B cell (primary cell): ENCODE measurements around the gene GRK1. TPM values are rescaled to one million over a fixed set of nuclear protein-coding genes. Genes with fewer than 3 reads are reported as not detected.

Experiments
- ATAC-seq: fragments of 200-7000 bp; cut with Tn5 transposase; one replicate; pipeline ENCODE4 v1.10.0; 2021; ENCODE audit warnings: low read depth, mild to moderate bottlenecking, moderate number of reproducible peaks, moderate library complexity
- CTCF ChIA-PET: fragments of 350-600 bp; sonication (Branson Sonifier 250); formaldehyde crosslinking; loops from one replicate; lab custom pipeline; 2021; ENCODE audit warnings: antibody characterized with exemption, inconsistent platforms; lab: Charles Lee
- POLR2A ChIA-PET: fragments of 350-600 bp; sonication (Branson Sonifier 250); formaldehyde crosslinking; loops from one replicate; lab custom pipeline; 2021; ENCODE audit warnings: antibody characterized with exemption; lab: Charles Lee
- DNase-seq: peaks from one replicate; pipeline ENCODE4 v3.0.0; 2013
- H2AFZ ChIP-seq: 2 replicates; pipeline ENCODE4 v1.6.1; 2012; ENCODE audit warnings: mild to moderate bottlenecking, low read depth, low read length; ENCODE audit not compliant: insufficient read depth, poor library complexity, severe bottlenecking
- H3K27ac ChIP-seq, 2 donors: 1 replicate in 1 of 2; 2 replicates in 1 of 2; pipeline ENCODE4 v1.5.1; 2012 to 2013; ENCODE audit warnings: low read length in 2 of 2, mild to moderate bottlenecking in 2 of 2, moderate library complexity in 1 of 2
- H3K27me3 ChIP-seq, 4 experiments: fragments of 200-600 bp in 1 of 4; sonication (generic) in 1 of 4; replicated peaks in 1 of 4; 1 replicate in 2 of 4; 2 replicates in 2 of 4; pipeline versions ENCODE4 v1.6.1 to v1.7.0; 2013 to 2016; ENCODE audit warnings: low read length in 3 of 4, mild to moderate bottlenecking in 2 of 4, mixed read lengths in 1 of 4, moderate library complexity in 1 of 4; ENCODE audit not compliant: insufficient read depth in 4 of 4, control insufficient read depth in 3 of 4; ENCODE audit errors: control extremely low read depth in 1 of 4
- H3K36me3 ChIP-seq, 2 experiments: replicated peaks in 1 of 2; 1 replicate in 1 of 2; 2 replicates in 1 of 2; pipeline versions ENCODE4 v1.6.1 to v1.7.1; 2013; ENCODE audit warnings: low read length in 1 of 2; ENCODE audit not compliant: insufficient read depth in 2 of 2, control insufficient read depth in 1 of 2; ENCODE audit errors: control extremely low read depth in 1 of 2, extremely low read depth in 1 of 2
- H3K4me1 ChIP-seq, 2 donors: fragments of 200-600 bp in 1 of 2; sonication (generic) in 1 of 2; 1 replicate in 1 of 2; 2 replicates in 1 of 2; pipeline versions ENCODE4 v1.5.1 to v1.6.1; 2013 to 2017; ENCODE audit warnings: low read length in 2 of 2; ENCODE audit not compliant: control insufficient read depth in 2 of 2, insufficient read depth in 2 of 2
- H3K4me2 ChIP-seq: replicated peaks from 2 replicates; pipeline ENCODE3; 2012; ENCODE audit warnings: mild to moderate bottlenecking, low read depth, low read length; ENCODE audit not compliant: poor library complexity, severe bottlenecking
- H3K4me3 ChIP-seq, 5 experiments: fragments of 200-600 bp in 1 of 5; sonication (generic) in 1 of 5; 1 replicate in 3 of 5; 2 replicates in 2 of 5; pipeline versions ENCODE4 v1.5.1 to v1.7.0; 2011 to 2016; ENCODE audit warnings: low read length in 4 of 5, mild to moderate bottlenecking in 4 of 5, low read depth in 2 of 5, control low read depth in 1 of 5, moderate library complexity in 1 of 5; ENCODE audit not compliant: insufficient read depth in 1 of 5; ENCODE audit errors: control extremely low read depth in 1 of 5, extremely low read depth in 1 of 5
- H3K79me2 ChIP-seq: fragments of 200-600 bp; sonication (generic); one replicate; pipeline ENCODE4 v1.6.0; 2016; ENCODE audit warnings: low read length; ENCODE audit not compliant: control insufficient read depth, insufficient read depth
- H3K9ac ChIP-seq: fragments of 200-600 bp; sonication (generic); 2 replicates; pipeline ENCODE4 v1.6.1; 2017; ENCODE audit warnings: mild to moderate bottlenecking, low read length, moderate library complexity
- H3K9me3 ChIP-seq, 3 donors: one replicate each; pipeline versions ENCODE4 v1.6.1 to v1.7.1; 2013; ENCODE audit warnings: low read length in 2 of 3; ENCODE audit not compliant: control insufficient read depth in 2 of 3, insufficient read depth in 1 of 3; ENCODE audit errors: control extremely low read depth in 1 of 3
- H4K20me1 ChIP-seq: 2 replicates; pipeline ENCODE4 v1.6.0; 2012; ENCODE audit warnings: mild to moderate bottlenecking, low read length; ENCODE audit not compliant: insufficient read depth, control insufficient read depth, poor library complexity, severe bottlenecking
- H3K27ac Mint-ChIP-seq: one replicate; pipeline ENCODE4 v1.8.0; 2021; ENCODE audit warnings: mixed read lengths
- H3K27me3 Mint-ChIP-seq: one replicate; pipeline ENCODE4 v1.8.0; 2021; ENCODE audit warnings: mixed read lengths
- H3K4me1 Mint-ChIP-seq: one replicate; pipeline ENCODE4 v1.8.0; 2021; ENCODE audit warnings: mixed read lengths
- H3K4me3 Mint-ChIP-seq: one replicate; pipeline ENCODE4 v1.8.0; 2021; ENCODE audit warnings: mixed read lengths
- H3K9me3 Mint-ChIP-seq: one replicate; pipeline ENCODE4 v1.8.0; 2022; ENCODE audit warnings: mixed read lengths; ENCODE audit not compliant: insufficient read depth
- CTCF ChIP-seq: fragments of 200-600 bp; IDR thresholded peaks from one replicate; pipeline ENCODE4 v1.8.0; 2022; ENCODE audit warnings: antibody characterized with exemption, mild to moderate bottlenecking
- EZH2 ChIP-seq: IDR thresholded peaks from 2 replicates; pipeline ENCODE4 v1.6.1; 2012; ENCODE audit warnings: borderline replicate concordance, low read depth, mild to moderate bottlenecking, moderate library complexity, low read length; ENCODE audit not compliant: insufficient read depth, poor library complexity, severe bottlenecking
- WGBS: methylation state at CpG from one replicate; pipeline ENCODE4 v1.1.5; 2013; ENCODE audit warnings: missing lambda C conversion rate; ENCODE audit not compliant: insufficient coverage; 5-methylcytosine and 5-hydroxymethylcytosine counted together
- intact Hi-C: fragments of 100-400 bp; cut with micrococcal nuclease; formaldehyde crosslinking; loops from one replicate; pipeline ENCODE4 v1.10.0; 2022
- polyA plus RNA-seq: library from polyadenylated mRNA; depleted of rRNA; stranded (reverse); fragments of >200 nt; gene quantifications from 2 replicates; pipeline ENCODE4 v1.2.3, GENCODE V29; 2012
- total RNA-seq, 2 donors: library from RNA; stranded (reverse); fragments of 120-200 nt in 1 of 2; gene quantifications; 1 replicate in 1 of 2; 2 replicates in 1 of 2; pipeline versions ENCODE4 v1.2.3 to v1.2.4, GENCODE V29; 2013 to 2022

Gene GRK1
- total and polyA plus RNA-seq, 2 donors (not counting 1 experiment from before 2014, with no cell fraction given), result not detected

DNA sequence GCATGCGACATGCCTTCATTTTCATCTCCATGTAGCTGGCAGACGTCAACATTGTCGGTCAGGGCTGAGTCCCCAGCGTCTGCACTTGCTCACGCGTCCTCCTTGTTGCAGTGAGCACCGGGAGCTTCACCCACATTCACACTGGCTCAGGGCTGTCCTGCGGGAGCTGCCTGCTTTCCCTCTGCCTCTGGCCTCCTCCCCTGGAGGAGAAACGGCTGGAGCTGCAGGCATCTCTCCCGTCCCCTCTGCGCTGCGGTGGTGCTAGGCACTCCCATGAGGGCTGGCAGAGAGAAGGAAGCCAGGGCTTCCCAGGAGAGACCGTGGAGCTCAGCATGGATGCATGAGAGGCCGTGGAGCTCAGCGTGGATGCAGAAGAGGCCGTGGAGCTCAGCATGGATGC lies 73.6 kb downstream of the GRK1 start:
- WGBS, result 72% methylated on average over 15 of the region's 16 CpGs
- Histone ChIP-seq H3K4me3 (no peak overlapping the region), H3K9me3 (peaks cover 0 to 16% (median 0%) of the 10 kb centered on the region in 3 donors), H3K36me3 (no peaks in the 10 kb centered on the region), H3K9ac (no peak overlapping the region), H4K20me1 (no peaks in the 10 kb centered on the region), H3K79me2 (no peaks in the 10 kb centered on the region), H3K4me1 (peaks cover 17 to 18% of the 10 kb centered on the region in 2 donors), H3K4me2 (no peak overlapping the region), H3K27ac (no peak overlapping the region), H2AFZ (no peak overlapping the region), H3K27me3 (peaks cover 0 to 45% (median 17%) of the 10 kb centered on the region in 4 experiments)
- peaks cover 11% of the 10 kb centered on the region for H3K4me1 Mint-ChIP-seq
- H3K27ac Mint-ChIP-seq, result no peak overlapping the region
- ATAC-seq (no peak), DNase-seq (no peak)
- CTCF ChIA-PET, result no interaction called here
- no peak for TF ChIP-seq EZH2
- TF ChIP-seq CTCF, result no peak
- POLR2A ChIA-PET, result no interaction called here
- H3K9me3 Mint-ChIP-seq, result no peaks in the 10 kb centered on the region
- H3K4me3 Mint-ChIP-seq, result no peak overlapping the region
- intact Hi-C loops, result no loop called here
- H3K27me3 Mint-ChIP-seq, result peaks cover 17% of the 10 kb centered on the region

DNA sequence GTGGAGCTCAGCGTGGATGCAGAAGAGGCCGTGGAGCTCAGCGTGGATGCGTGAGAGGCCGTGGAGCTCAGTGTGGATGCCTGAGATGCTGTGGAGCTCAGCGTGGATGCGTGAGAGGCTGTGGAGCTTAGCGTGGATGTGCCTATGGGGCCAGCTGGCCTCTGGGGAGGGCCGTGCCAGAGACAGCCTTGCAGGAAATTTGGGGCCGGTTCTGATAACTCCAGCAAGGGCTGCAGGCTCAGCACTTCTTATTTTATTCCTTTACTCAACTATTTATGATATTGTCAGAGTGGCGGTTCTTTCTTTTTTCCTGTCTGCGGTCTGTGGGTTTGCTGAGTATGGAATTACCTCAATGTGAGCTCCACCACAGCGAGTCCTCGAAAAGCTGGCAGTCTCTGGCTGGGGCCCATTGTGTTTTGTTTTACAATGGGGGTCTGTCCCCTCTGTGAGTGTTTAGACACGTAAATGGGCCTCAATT lies 74.2 kb downstream of the GRK1 start:
- no peak for ATAC-seq
- H3K27ac Mint-ChIP-seq, result no peak overlapping the region
- H2AFZ ChIP-seq, result no peak overlapping the region
- no peak overlapping the region for H3K27ac ChIP-seq
- no peaks in the 10 kb centered on the region for H3K36me3 ChIP-seq
- intact Hi-C loops, result no loop called here
- peaks cover 0 to 16% (median 0%) of the 10 kb centered on the region in 3 donors for H3K9me3 ChIP-seq
- 3% methylated on average over 9 of the region's 15 CpGs for WGBS
- no peak overlapping the region for H3K4me3 Mint-ChIP-seq
- H3K79me2 ChIP-seq, result no peaks in the 10 kb centered on the region
- H4K20me1 ChIP-seq, result no peaks in the 10 kb centered on the region
- H3K4me2 ChIP-seq, result no peak overlapping the region
- no peak for DNase-seq
- peaks cover 17 to 18% of the 10 kb centered on the region in 2 donors for H3K4me1 ChIP-seq
- CTCF ChIA-PET, result no interaction called here
- peaks cover 17% of the 10 kb centered on the region for H3K27me3 Mint-ChIP-seq
- POLR2A ChIA-PET, result no interaction called here
- H3K4me3 ChIP-seq, result no peak overlapping the region
- H3K4me1 Mint-ChIP-seq, result peaks cover 11% of the 10 kb centered on the region
- TF ChIP-seq CTCF, result no peak
- TF ChIP-seq EZH2, result no peak
- peaks cover 0 to 45% (median 17%) of the 10 kb centered on the region in 4 experiments for H3K27me3 ChIP-seq
- H3K9ac ChIP-seq, result no peak overlapping the region
- H3K9me3 Mint-ChIP-seq, result no peaks in the 10 kb centered on the region
